Breast epithelium (tissue), 4 donors: ENCODE measurements around the gene ETNK1. TPM values are rescaled to one million over a fixed set of nuclear protein-coding genes. Genes with fewer than 3 reads are reported as not detected.

Experiments
- DNase-seq, 2 donors: peaks; one replicate each; pipeline ENCODE4 v3.0.0-alpha.2; 2019; ENCODE audit warnings: low spot score in 2 of 2
- H3K27ac ChIP-seq, 2 donors: fragments of 200-600 bp; sonication (generic) in 1 of 2; one replicate each; pipeline ENCODE4 v1.5.1; 2016 to 2019; ENCODE audit warnings: mild to moderate bottlenecking in 1 of 2
- H3K27me3 ChIP-seq, 2 donors: fragments of 200-600 bp; sonication (generic) in 1 of 2; one replicate each; pipeline versions ENCODE4 v1.5.1 to v1.6.0; 2017 to 2019; ENCODE audit warnings: control low read depth in 1 of 2, mild to moderate bottlenecking in 1 of 2
- H3K36me3 ChIP-seq: fragments of 200-600 bp; one replicate; pipeline ENCODE4 v1.5.1; 2019
- H3K4me1 ChIP-seq, 2 donors: fragments of 200-600 bp; sonication (generic); one replicate each; pipeline ENCODE4 v1.5.1; 2016 to 2019; ENCODE audit warnings: control low read depth in 1 of 2
- H3K4me3 ChIP-seq, 3 donors: fragments of 200-600 bp; sonication (generic); 1 replicate in 2 of 3; 2 replicates in 1 of 3; pipeline ENCODE4 v1.5.1; 2016 to 2019; ENCODE audit warnings: mild to moderate bottlenecking in 3 of 3, moderate library complexity in 2 of 3
- H3K9me3 ChIP-seq, 2 donors: fragments of 200-600 bp; sonication (generic) in 1 of 2; one replicate each; pipeline ENCODE4 v1.5.1; 2016 to 2019; ENCODE audit warnings: control low read depth in 1 of 2
- CTCF ChIP-seq, 3 donors: fragments of 450-650 bp; IDR thresholded peaks; one replicate each; pipeline ENCODE4 v1.5.1; 2016 to 2017; ENCODE audit warnings: antibody characterized with exemption in 3 of 3, mild to moderate bottlenecking in 3 of 3, moderate library complexity in 3 of 3
- POLR2A ChIP-seq: fragments of 450-650 bp; IDR thresholded peaks from one replicate; pipeline ENCODE4 v1.6.1; 2016; ENCODE audit warnings: antibody characterized with exemption, mild to moderate bottlenecking, moderate library complexity
- POLR2AphosphoS5 ChIP-seq, 3 donors: sonication (generic); formaldehyde crosslinking; IDR thresholded peaks; one replicate each; pipeline ENCODE4 v1.6.1; 2017; ENCODE audit warnings: antibody characterized with exemption in 3 of 3
- intact Hi-C: fragments of 100-400 bp; cut with DNase I; formaldehyde crosslinking; loops from one replicate; pipeline ENCODE4 v1.15.1; 2023; ENCODE audit warnings: low total_unique reads
- total RNA-seq, 3 donors: library from RNA; depleted of rRNA; stranded (reverse); fragments of >200 nt; gene quantifications; one replicate each; pipeline ENCODE4 v1.1.0, GENCODE V29; 2016

The ETNK1 gene
- total RNA-seq, 3 donors from 2014 or later = 26.2 to 67.0 (median 44.6) TPM

DNA sequence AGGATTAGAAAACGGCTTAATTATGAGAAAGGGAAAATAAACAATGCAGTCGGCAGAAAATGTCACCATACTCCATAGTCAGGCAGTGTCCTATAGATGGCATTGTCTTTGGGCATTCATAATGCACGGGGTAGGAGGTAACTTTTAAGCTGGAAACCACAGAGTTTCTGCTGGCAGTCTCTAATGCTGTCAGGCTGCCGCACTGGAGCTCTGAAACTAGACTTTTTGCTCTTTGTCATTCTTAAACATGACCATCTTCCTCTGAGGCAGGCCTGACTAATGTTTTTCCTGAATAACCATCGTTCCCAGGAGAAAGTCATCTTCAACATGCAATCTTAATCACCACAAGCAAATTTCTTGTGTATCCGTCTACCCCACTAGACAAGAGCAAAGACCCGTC is 108.8 kb downstream of the ETNK1 start:
- no peak for TF ChIP-seq POLR2AphosphoS5 (IDR thresholded peaks at IDR 0.05)
- TF ChIP-seq CTCF (IDR thresholded peaks at IDR 0.05) = no peak
- TF ChIP-seq POLR2A = no peak
- Histone ChIP-seq H3K27ac (no peak overlapping the region), H3K4me1 (no peaks in the 10 kb centered on the region), H3K4me3 (no peak overlapping the region), H3K27me3 (no peaks in the 10 kb centered on the region), H3K9me3 (no peaks in the 10 kb centered on the region), H3K36me3 (no peaks in the 10 kb centered on the region)
- DNase-seq = no peak
- intact Hi-C loops = no loop called here

DNA sequence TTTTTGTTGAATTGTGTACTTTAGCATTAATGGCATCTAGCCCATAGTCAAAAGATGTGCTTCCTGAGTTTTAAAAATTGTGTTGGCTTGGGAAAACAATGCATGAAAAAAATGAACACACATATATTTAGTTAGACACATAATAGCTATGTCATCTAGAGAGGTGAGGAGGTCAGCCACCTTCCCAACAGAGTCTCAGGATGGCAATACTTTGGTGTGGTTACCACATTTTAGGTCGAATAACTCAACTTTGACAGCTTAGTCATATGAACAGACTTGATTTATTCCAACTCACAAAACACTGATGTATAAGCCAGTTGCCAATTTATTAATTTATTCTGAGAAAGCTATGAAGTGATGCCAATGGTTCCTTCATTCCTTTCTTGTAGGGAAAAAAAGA is 114.0 kb downstream of the ETNK1 start:
- DNase-seq = no peak
- H3K27me3 ChIP-seq = no peaks in the 10 kb centered on the region
- H3K36me3 ChIP-seq = no peaks in the 10 kb centered on the region
- no peak for TF ChIP-seq POLR2AphosphoS5 (IDR thresholded peaks at IDR 0.05)
- TF ChIP-seq CTCF (IDR thresholded peaks at IDR 0.05) = no peak
- H3K27ac ChIP-seq = no peak overlapping the region
- no peaks in the 10 kb centered on the region for H3K9me3 ChIP-seq
- intact Hi-C loops = no loop called here
- H3K4me3 ChIP-seq = no peak overlapping the region
- H3K4me1 ChIP-seq = no peaks in the 10 kb centered on the region

Other genes starting within 250 kb of the ETNK1 start
- 10 to 100 TPM; 33.4 to 60.6 (median 40.2) TPM for gene C2CD5, start 80.6 kb upstream of the ETNK1 start, total RNA-seq